IMR-90 (cell line): ENCODE data around the gene CDK11B. TPM values are rescaled to one million over a fixed set of nuclear protein-coding genes. Genes with fewer than 3 reads are reported as not detected.
A peak's percentile ranks its signal among the peaks of the same experiment; 100 is the strongest.
"Not testable (repeated sequence)": the region's sequence is repeated elsewhere in the genome, so short reads cannot be mapped to it uniquely, and the experiment has no call there.

Experiments used
- ATAC-seq: fragments of 200-7000 bp; cut with Tn5 transposase; 2 replicates; pipeline ENCODE4 v1.9.1; 2020; ENCODE audit warnings: low read depth, mild to moderate bottlenecking, moderate library complexity
- Bru-seq: library from RNA; stranded (reverse); fragments of 400-500 nt; gene quantifications from one replicate; lab custom pipeline; 2021; lab: Mats Ljungman, UMichigan
- BruChase-seq, 2 experiments: library from RNA; stranded (reverse); fragments of 400-500 nt; gene quantifications; one replicate each; lab custom pipeline; 2021; lab: Mats Ljungman, UMichigan
- BruUV-seq: library from RNA; stranded (reverse); fragments of 400-500 nt; replicated peaks from 2 replicates; lab custom pipeline; 2021; lab: Mats Ljungman, UMichigan
- CTCF ChIA-PET: fragments of 300-600 bp; formaldehyde crosslinking; extraction: SDS; loops from one replicate; lab custom pipeline; 2021; ENCODE audit warnings: antibody characterized with exemption; lab: Yijun Ruan, JAX
- POLR2A ChIA-PET: fragments of 300-600 bp; sonication (Branson Sonifier 250); formaldehyde crosslinking; loops from one replicate; lab custom pipeline; 2022; ENCODE audit warnings: antibody characterized with exemption; ENCODE audit not compliant: unreplicated experiment; lab: Charles Lee
- DNase-seq: peaks from one replicate; pipeline ENCODE4 v3.0.0; 2013
- H2AFZ ChIP-seq: replicated peaks from 2 replicates; pipeline ENCODE3; 2013; ENCODE audit warnings: low read length, mild to moderate bottlenecking; ENCODE audit not compliant: poor library complexity
- H2AK5ac ChIP-seq: 2 replicates; pipeline ENCODE4 v1.6.1; 2013; ENCODE audit warnings: low read depth, low read length, inconsistent platforms
- H2AK9ac ChIP-seq: replicated peaks from 2 replicates; pipeline ENCODE3; 2013; ENCODE audit warnings: mild to moderate bottlenecking, low read depth, low read length, moderate library complexity; ENCODE audit not compliant: poor library complexity
- H2BK120ac ChIP-seq: 2 replicates; pipeline ENCODE4 v1.6.1; 2013; ENCODE audit warnings: low read depth, low read length, inconsistent platforms
- H2BK15ac ChIP-seq: 3 replicates; pipeline ENCODE4 v1.6.1; 2013; ENCODE audit warnings: low read depth, low read length, inconsistent platforms
- H2BK20ac ChIP-seq: 2 replicates; pipeline ENCODE4 v1.6.1; 2013; ENCODE audit warnings: low read depth, mild to moderate bottlenecking, inconsistent platforms, low read length, moderate library complexity
- H2BK5ac ChIP-seq: 2 replicates; pipeline ENCODE4 v1.6.1; 2013; ENCODE audit warnings: mild to moderate bottlenecking, low read depth, low read length, inconsistent platforms; ENCODE audit not compliant: poor library complexity, severe bottlenecking
- H3K14ac ChIP-seq: replicated peaks from 2 replicates; pipeline ENCODE4 v1.6.1; 2013; ENCODE audit warnings: low read depth, low read length, inconsistent platforms
- H3K18ac ChIP-seq: 2 replicates; pipeline ENCODE4 v1.6.1; 2013; ENCODE audit warnings: low read depth, low read length, control low read depth
- H3K23ac ChIP-seq: 2 replicates; pipeline ENCODE4 v1.6.1; 2013; ENCODE audit warnings: low read depth, low read length, inconsistent platforms
- H3K27ac ChIP-seq: 2 replicates; pipeline ENCODE4 v1.5.1; 2013; ENCODE audit warnings: mild to moderate bottlenecking, control low read depth, low read length; ENCODE audit not compliant: insufficient read depth
- H3K27me3 ChIP-seq: 2 replicates; pipeline ENCODE4 v1.6.1; 2013; ENCODE audit warnings: low read length; ENCODE audit not compliant: control insufficient read depth, insufficient read depth
- H3K36me3 ChIP-seq: 2 replicates; pipeline ENCODE4 v1.6.1; 2013; ENCODE audit warnings: low read length, mixed read lengths; ENCODE audit not compliant: control insufficient read depth, insufficient read depth
- H3K4ac ChIP-seq: 2 replicates; pipeline ENCODE4 v1.6.1; 2013; ENCODE audit warnings: low read depth, low read length, inconsistent platforms
- H3K4me1 ChIP-seq: 2 replicates; pipeline ENCODE4 v1.6.1; 2013; ENCODE audit warnings: low read length, mixed read lengths; ENCODE audit not compliant: control insufficient read depth, insufficient read depth
- H3K4me2 ChIP-seq: 2 replicates; pipeline ENCODE4 v1.6.1; 2013; ENCODE audit warnings: low read depth, mild to moderate bottlenecking, control low read depth, low read length, moderate library complexity
- H3K4me3 ChIP-seq: 2 replicates; pipeline ENCODE4 v1.5.1; 2013; ENCODE audit warnings: low read depth, mild to moderate bottlenecking, control low read depth, low read length, moderate library complexity; ENCODE audit not compliant: insufficient read depth
- H3K56ac ChIP-seq: 2 replicates; pipeline ENCODE4 v1.6.1; 2013; ENCODE audit warnings: low read length, inconsistent platforms; ENCODE audit not compliant: insufficient read depth; ENCODE audit errors: extremely low read depth
- H3K79me1 ChIP-seq, 2 experiments: 2 replicates each; pipeline ENCODE4 v1.6.1; 2013; ENCODE audit warnings: low read length in 2 of 2, inconsistent platforms in 1 of 2, low read depth in 1 of 2
- H3K9ac ChIP-seq: 2 replicates; pipeline ENCODE4 v1.6.1; 2013; ENCODE audit warnings: low read depth, low read length, control low read depth
- H3K9me1 ChIP-seq: 2 replicates; pipeline ENCODE4 v1.6.1; 2013; ENCODE audit warnings: low read length, inconsistent platforms; ENCODE audit not compliant: insufficient read depth
- H3K9me3 ChIP-seq: 2 replicates; pipeline ENCODE4 v1.6.1; 2013; ENCODE audit warnings: low read length; ENCODE audit not compliant: control insufficient read depth, insufficient read depth
- H4K20me1 ChIP-seq: 2 replicates; pipeline ENCODE4 v1.6.1; 2013; ENCODE audit warnings: low read length, inconsistent platforms; ENCODE audit not compliant: insufficient read depth
- H4K5ac ChIP-seq: 2 replicates; pipeline ENCODE4 v1.6.1; 2013; ENCODE audit warnings: mild to moderate bottlenecking, low read depth, low read length, control low read depth
- H4K8ac ChIP-seq, 2 experiments: 2 replicates each; pipeline ENCODE4 v1.6.1; 2013; ENCODE audit warnings: low read depth in 2 of 2, low read length in 2 of 2, control low read depth in 1 of 2, inconsistent platforms in 1 of 2
- H4K91ac ChIP-seq: 2 replicates; pipeline ENCODE4 v1.6.1; 2013; ENCODE audit warnings: low read depth, low read length, inconsistent platforms; ENCODE audit not compliant: insufficient read depth
- CEBPB ChIP-seq: IDR thresholded peaks from 2 replicates; pipeline ENCODE4 v1.6.1; 2012; ENCODE audit warnings: low read depth, low read length, improper control_type of control experiment
- CTCF ChIP-seq: conservative IDR thresholded peaks from 2 replicates; pipeline ENCODE4 v1.5.1; 2012; ENCODE audit warnings: mild to moderate bottlenecking, low read depth, low read length, improper control_type of control experiment
- POLR2A ChIP-seq: IDR thresholded peaks from 2 replicates; pipeline ENCODE4 v1.6.1; 2012; ENCODE audit warnings: mild to moderate bottlenecking, low read depth, low read length
- WGBS, 2 experiments: methylation state at CpG; one replicate each; pipeline versions ENCODE4 v1.1.5 to v1.1.7; 2013; ENCODE audit warnings: missing lambda C conversion rate in 2 of 2; ENCODE audit not compliant: insufficient read length in 1 of 2; ENCODE audit errors: extremely low coverage in 2 of 2; 5-methylcytosine and 5-hydroxymethylcytosine counted together
- dilution Hi-C: fragments of 300-500 bp; cut with HindIII; formaldehyde crosslinking; loops from one replicate; pipeline ENCODE4 v1.14.3; 2018; ENCODE audit warnings: low sequenced_read_pairs; ENCODE audit not compliant: unreplicated experiment
- in situ Hi-C: fragments of 300-500 bp; cut with MboI; formaldehyde crosslinking; loops from 3 replicates; pipeline ENCODE4 v1.14.3; 2019; ENCODE audit warnings: low sequenced_read_pairs, inconsistent platforms, mixed read lengths
- intact Hi-C: fragments of 100-400 bp; cut with micrococcal nuclease; formaldehyde crosslinking; loops from 2 replicates; pipeline ENCODE4 v1.10.0; 2022
- long read RNA-seq: library from polyadenylated mRNA; unstranded; transcript quantifications from one replicate; pipeline ENCODE4 v2.0.0, GENCODE V29; 2021; ENCODE audit not compliant: unreplicated experiment
- polyA plus RNA-seq, 3 experiments: library from polyadenylated mRNA; depleted of rRNA; stranded (reverse); fragments of >200 nt; gene quantifications; 2 replicates each; pipeline ENCODE4 v1.2.3, GENCODE V29; 2012; ENCODE audit warnings: low replicate concordance in 1 of 3
- total RNA-seq: library from RNA; depleted of rRNA; stranded (reverse); fragments of >200 nt; gene quantifications from 2 replicates; pipeline ENCODE4 v1.2.3, GENCODE V29; 2012; rRNA removed

Gene CDK11B
- total RNA-seq: 8.2 and 8.9 TPM in 2 replicates
- 16.3 and 19.1 TPM in 2 replicates for polyA plus RNA-seq (2012; rRNA removed)
- 7.1 and 9.1 TPM in 2 replicates for polyA plus RNA-seq (2012; cell fraction: cytosol; rRNA removed)
- 19.2 and 19.6 TPM in 2 replicates for polyA plus RNA-seq (2012; cell fraction: nucleus; rRNA removed; ENCODE audit: low replicate concordance)
- percentile 78 among the genes with signal in this experiment for Bru-seq, nascent RNA
- percentile 77 among the genes with signal in this experiment for BruChase-seq, experiment 1, labeled RNA remaining after a 6-hour chase
- percentile 69 among the genes with signal in this experiment for BruChase-seq, experiment 2, labeled RNA remaining after a 2-hour chase
- long read RNA-seq, partial matches to known transcripts: 10 of 13 reads
- long read RNA-seq, other reads (novel, unspliced or antisense): 2 of 13 reads

- dilution Hi-C loops, H3K79me1 ChIP-seq, H3K27me3 ChIP-seq, H3K4me1 ChIP-seq, POLR2A ChIA-PET, H4K20me1 ChIP-seq, H3K9me1 ChIP-seq, H3K9me3 ChIP-seq, BruUV-seq, in situ Hi-C loops: not testable (repeated sequence)
- peak within 1 kb of the TSS; percentile 57 for H3K4me3 ChIP-seq
- peak within 1 kb of the TSS; percentile 84; the same call in 1 of the 2 replicates for H2BK20ac ChIP-seq
- H3K9ac ChIP-seq: peak within 1 kb of the TSS; percentile 90
- peak within 1 kb of the TSS; percentile 82 for H2AK9ac ChIP-seq
- H3K18ac ChIP-seq: peak within 1 kb of the TSS; percentile 68
- H3K23ac ChIP-seq: peak within 1 kb of the TSS; percentile 98; the same call in 1 of the 2 replicates
- peak within 1 kb of the TSS; percentile 34 for H3K4me2 ChIP-seq
- H3K27ac ChIP-seq: peak within 1 kb of the TSS; percentile 97
- peak within 1 kb of the TSS; percentile 100 for H4K91ac ChIP-seq
- H3K14ac ChIP-seq: peak within 1 kb of the TSS; percentile 99; the same call in 1 of the 2 replicates
- peak within 1 kb of the TSS; percentile 69 to 100 for H4K8ac ChIP-seq
- DNase-seq: peak; percentile 97
- WGBS, 2 experiments: 0% methylated on average over 26 of the region's 96 CpGs; no CpG with 5 or more reads in 1 of the 2 experiments
- peak within 1 kb of the TSS; percentile 93 for H2BK120ac ChIP-seq
- H2AK5ac ChIP-seq: peak within 1 kb of the TSS; percentile 50; the same call in 1 of the 2 replicates
- peaks cover 21% of the 10 kb centered on the region for H3K36me3 ChIP-seq
- TF ChIP-seq CTCF (peak; percentile 10; the same call in 1 of the 2 replicates), CEBPB (0 out of 2 replicates have a peak, but pooled peaks have one; percentile 20), POLR2A (peak; percentile 55; the same call in 1 of the 2 replicates)
- H2BK15ac ChIP-seq: peak within 1 kb of the TSS; percentile 87; the same call in 1 of the 3 replicates
- peak; percentile 93 for ATAC-seq
- peak within 1 kb of the TSS; percentile 90 for H3K4ac ChIP-seq
- peak within 1 kb of the TSS; percentile 99 for H2BK5ac ChIP-seq
- CTCF ChIA-PET: interaction anchor here (0.6 kb wide), 1 partner anchor 284 kb away, joined by 4 read pairs; the partner anchor contains the start of gene AURKAIP1
- peak within 1 kb of the TSS; percentile 97 for H2AFZ ChIP-seq
- H4K5ac ChIP-seq: peak within 1 kb of the TSS; percentile 87
- peak within 1 kb of the TSS; percentile 99 for H3K56ac ChIP-seq
- intact Hi-C loops: loop anchor here (2.0 to 5.0 kb wide), 2 partner anchors 44 to 82 kb away; partner anchors contain the start of gene MIB2
Observed at GRCh38 chr1:1658583-1659549, at the start of gene CDK11B. Gene CDK11B (minus strand): TSS chr1:1659004. CDS start chr1:1657485, 1,519 bp downstream.
